Stomach (tissue), 9 donors: Measurements from ENCODE around the gene COLEC12. TPM values are rescaled to one million over a fixed set of nuclear protein-coding genes. Genes with fewer than 3 reads are reported as not detected.
A peak's percentile ranks its signal among the peaks of the same experiment; 100 is the strongest.

Experiments
- DNase-seq, 2 donors: peaks; one replicate each; pipeline versions ENCODE4 v3.0.0 to v3.0.0-alpha.2; 2013 to 2019
- H3K27ac ChIP-seq, 5 donors: fragments of 200-600 bp in 4 of 5; sonication (generic) in 4 of 5; one replicate each; pipeline ENCODE4 v1.5.1; 2013 to 2019; ENCODE audit warnings: mild to moderate bottlenecking in 1 of 5, moderate library complexity in 1 of 5
- H3K27me3 ChIP-seq, 3 donors: fragments of 200-600 bp; sonication (generic); one replicate each; pipeline ENCODE4 v1.5.1; 2017 to 2019; ENCODE audit warnings: mixed run types in 1 of 3
- H3K36me3 ChIP-seq, 4 donors: fragments of 200-600 bp; sonication (generic); 1 replicate in 3 of 4; 2 replicates in 1 of 4; pipeline ENCODE4 v1.5.1; 2016 to 2019
- H3K4me1 ChIP-seq, 4 donors: fragments of 200-600 bp; sonication (generic); one replicate each; pipeline ENCODE4 v1.5.1; 2016 to 2019
- H3K4me3 ChIP-seq, 4 donors: fragments of 200-600 bp; sonication (generic) in 3 of 4; one replicate each; pipeline ENCODE4 v1.5.1; 2016 to 2019; ENCODE audit warnings: mild to moderate bottlenecking in 1 of 4
- H3K9me3 ChIP-seq, 4 donors: fragments of 200-600 bp; sonication (generic); one replicate each; pipeline ENCODE4 v1.5.1; 2016 to 2019
- EP300 ChIP-seq: sonication (generic); formaldehyde crosslinking; IDR thresholded peaks from one replicate; pipeline ENCODE4 v1.6.1; 2017; ENCODE audit warnings: antibody characterized with exemption
- POLR2A ChIP-seq, 4 donors: fragments of 450-650 bp; IDR thresholded peaks; one replicate each; pipeline ENCODE4 v1.6.1; 2016; ENCODE audit warnings: antibody characterized with exemption in 4 of 4, control low read depth in 2 of 4, mild to moderate bottlenecking in 1 of 4, moderate library complexity in 1 of 4
- POLR2AphosphoS5 ChIP-seq, 3 donors: sonication (generic); formaldehyde crosslinking; IDR thresholded peaks; one replicate each; pipeline ENCODE4 v1.6.1; 2016; ENCODE audit warnings: antibody characterized with exemption in 3 of 3
- WGBS, 5 donors: extraction: QIAGEN DNeasy Blood & Tissue Kit in 3 of 5; methylation state at CpG; one replicate each; pipeline versions ENCODE4 v1.1.5 to v1.1.7; 2013 to 2018; 5-methylcytosine and 5-hydroxymethylcytosine counted together
- intact Hi-C: fragments of 100-400 bp; cut with DNase I; formaldehyde crosslinking; loops from one replicate; pipeline ENCODE4 v1.15.1; 2023; ENCODE audit warnings: low total_unique reads
- polyA plus RNA-seq, 3 donors: library from polyadenylated mRNA; stranded (reverse); fragments of 200-250 nt; gene quantifications; one replicate each; pipeline ENCODE4 v1.2.3, GENCODE V29; 2013
- total RNA-seq, 5 donors: library from RNA; depleted of rRNA; stranded (reverse); fragments of >200 nt; gene quantifications; one replicate each; pipeline versions ENCODE4 v1.1.0 to v1.2.3, GENCODE V29; 2014 to 2016
- TF ChIP-seq, protein P1 (sequence below), 7 experiments: fragments of 450-650 bp in 4 of 7; fragments of 200-600 bp in 3 of 7; sonication (generic) in 3 of 7; IDR thresholded peaks; one replicate each; pipeline ENCODE4 v1.5.1; 2016 to 2019; ENCODE audit warnings: antibody characterized with exemption in 7 of 7, control low read depth in 2 of 7, mild to moderate bottlenecking in 1 of 7
- donor health status: healthy with polysubstance abuse.
- donor health status: Bipolar disorder and iron deficiency.
- donor health status: healthy.

COLEC12 gene
- total and polyA plus RNA-seq, 8 donors = 1.7 to 37.5 (median 5.6) TPM

DNA sequence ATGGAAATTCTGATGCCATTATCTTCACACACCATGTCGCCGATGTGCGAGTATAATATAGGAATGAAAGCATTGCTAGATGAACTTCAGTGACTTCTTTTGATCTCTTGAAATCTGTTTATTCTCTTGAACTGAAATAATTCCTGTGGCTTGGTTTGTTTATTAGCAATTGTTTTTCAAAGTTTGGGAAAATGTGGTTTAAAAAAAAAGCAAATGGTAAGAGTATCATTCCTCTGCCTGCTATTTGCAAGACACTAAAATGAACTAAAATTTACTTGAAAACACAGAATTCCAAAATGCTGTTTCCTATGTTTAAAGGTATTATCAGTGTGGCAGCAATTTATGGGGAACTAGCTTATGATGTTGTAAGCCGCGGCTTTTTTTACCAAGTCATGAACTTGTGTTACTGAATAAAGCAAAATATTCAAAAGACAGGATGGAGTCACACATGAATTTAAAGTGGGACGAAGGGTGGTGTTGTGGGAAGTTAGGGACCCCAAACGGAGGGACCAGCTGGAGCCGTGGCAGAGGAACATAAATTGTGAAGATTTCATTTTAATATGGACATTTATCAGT, 96.4 kb downstream of the COLEC12 start:
- no peak overlapping the region for H3K27ac ChIP-seq
- WGBS, 5 donors = 77 to 91% (median 86%) methylated on average over 8 of the region's 8 CpGs
- no peak for DNase-seq
- H3K27me3 ChIP-seq = no peaks in the 10 kb centered on the region
- H3K36me3 ChIP-seq = no peaks in the 10 kb centered on the region
- H3K4me3 ChIP-seq = no peak overlapping the region
- peaks cover 0 to 9% (median 6%) of the 10 kb centered on the region in 4 donors for H3K4me1 ChIP-seq
- peaks cover 0 to 17% (median 6%) of the 10 kb centered on the region in 4 donors for H3K9me3 ChIP-seq
- intact Hi-C loops = no loop called here
- TF ChIP-seq EP300 (no peak), POLR2A (IDR thresholded peaks at IDR 0.05) (no peak), POLR2AphosphoS5 (IDR thresholded peaks at IDR 0.05) (no peak)
- TF ChIP-seq, protein P1, sequence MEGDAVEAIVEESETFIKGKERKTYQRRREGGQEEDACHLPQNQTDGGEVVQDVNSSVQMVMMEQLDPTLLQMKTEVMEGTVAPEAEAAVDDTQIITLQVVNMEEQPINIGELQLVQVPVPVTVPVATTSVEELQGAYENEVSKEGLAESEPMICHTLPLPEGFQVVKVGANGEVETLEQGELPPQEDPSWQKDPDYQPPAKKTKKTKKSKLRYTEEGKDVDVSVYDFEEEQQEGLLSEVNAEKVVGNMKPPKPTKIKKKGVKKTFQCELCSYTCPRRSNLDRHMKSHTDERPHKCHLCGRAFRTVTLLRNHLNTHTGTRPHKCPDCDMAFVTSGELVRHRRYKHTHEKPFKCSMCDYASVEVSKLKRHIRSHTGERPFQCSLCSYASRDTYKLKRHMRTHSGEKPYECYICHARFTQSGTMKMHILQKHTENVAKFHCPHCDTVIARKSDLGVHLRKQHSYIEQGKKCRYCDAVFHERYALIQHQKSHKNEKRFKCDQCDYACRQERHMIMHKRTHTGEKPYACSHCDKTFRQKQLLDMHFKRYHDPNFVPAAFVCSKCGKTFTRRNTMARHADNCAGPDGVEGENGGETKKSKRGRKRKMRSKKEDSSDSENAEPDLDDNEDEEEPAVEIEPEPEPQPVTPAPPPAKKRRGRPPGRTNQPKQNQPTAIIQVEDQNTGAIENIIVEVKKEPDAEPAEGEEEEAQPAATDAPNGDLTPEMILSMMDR (IDR thresholded peaks at IDR 0.05) = no peak

DNA sequence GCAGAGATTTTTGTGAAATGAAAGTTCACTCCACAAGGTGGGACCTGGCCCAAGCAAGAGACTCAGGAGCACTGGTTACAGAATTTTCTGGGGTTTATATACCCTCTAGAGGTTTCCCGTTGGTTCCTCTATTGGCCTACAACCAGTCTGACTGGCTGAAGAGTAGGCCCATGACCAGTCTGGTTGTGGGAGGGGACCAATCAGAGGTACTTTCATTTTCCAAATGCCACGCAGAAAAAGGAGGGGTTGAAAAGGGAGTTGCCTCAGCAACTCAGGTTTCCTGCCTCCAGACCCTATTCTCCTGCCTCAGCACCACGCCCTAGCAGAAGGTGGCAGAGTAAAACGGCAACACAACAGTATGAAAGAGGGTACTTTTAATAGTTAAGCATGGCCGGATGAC, 98.4 kb downstream of the COLEC12 start:
- Histone ChIP-seq H3K27me3 (no peaks in the 10 kb centered on the region), H3K27ac (no peak overlapping the region), H3K4me1 (peaks cover 0 to 17% (median 10%) of the 10 kb centered on the region in 4 donors), H3K36me3 (no peaks in the 10 kb centered on the region), H3K9me3 (peaks cover 0 to 17% (median 6%) of the 10 kb centered on the region in 4 donors), H3K4me3 (no peak overlapping the region)
- no peak for DNase-seq
- intact Hi-C loops = no loop called here
- TF ChIP-seq, protein P1 (IDR thresholded peaks at IDR 0.05) = no peak
- TF ChIP-seq EP300 (no peak), POLR2AphosphoS5 (IDR thresholded peaks at IDR 0.05) (no peak), POLR2A (IDR thresholded peaks at IDR 0.05) (no peak)
- 83 to 90% (median 85%) methylated on average over 5 of the region's 5 CpGs for WGBS, 5 donors

DNA sequence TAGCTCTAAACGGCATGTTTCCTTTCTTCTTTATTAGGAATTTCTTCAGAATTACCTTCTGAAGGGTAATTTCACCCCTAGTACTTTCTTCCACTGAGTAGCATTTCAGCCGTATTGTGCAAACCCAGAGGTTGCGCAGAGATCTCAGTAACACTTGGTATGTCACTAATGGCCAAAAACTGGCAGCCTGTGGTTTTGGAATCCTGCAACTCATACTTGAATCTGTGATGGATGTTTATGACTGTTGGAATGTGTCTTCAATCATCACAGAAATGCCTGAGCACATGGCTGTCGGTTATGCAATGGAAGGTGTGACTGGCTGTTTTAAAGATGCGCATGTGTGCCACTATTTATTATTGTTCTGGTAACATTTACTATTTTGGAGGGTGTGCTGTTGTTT, 100.0 kb downstream of the COLEC12 start:
- TF ChIP-seq POLR2AphosphoS5 (IDR thresholded peaks at IDR 0.05) (peak in 1 of 3 donors; percentile 27), EP300 (no peak)
- H3K9me3 ChIP-seq = peaks cover 0 to 17% (median 6%) of the 10 kb centered on the region in 4 donors
- 79 to 83% (median 80%) methylated on average over 5 of the region's 5 CpGs for WGBS, 5 donors
- peak in 1 of 2 donors; percentile 25 for DNase-seq
- peaks cover 11 to 33% (median 24%) of the 10 kb centered on the region in 4 donors for H3K4me1 ChIP-seq
- intact Hi-C loops = no loop called here
- no peaks in the 10 kb centered on the region for H3K27me3 ChIP-seq
- H3K4me3 ChIP-seq = no peak overlapping the region
- H3K27ac ChIP-seq = no peak overlapping the region
- H3K36me3 ChIP-seq = no peaks in the 10 kb centered on the region

DNA sequence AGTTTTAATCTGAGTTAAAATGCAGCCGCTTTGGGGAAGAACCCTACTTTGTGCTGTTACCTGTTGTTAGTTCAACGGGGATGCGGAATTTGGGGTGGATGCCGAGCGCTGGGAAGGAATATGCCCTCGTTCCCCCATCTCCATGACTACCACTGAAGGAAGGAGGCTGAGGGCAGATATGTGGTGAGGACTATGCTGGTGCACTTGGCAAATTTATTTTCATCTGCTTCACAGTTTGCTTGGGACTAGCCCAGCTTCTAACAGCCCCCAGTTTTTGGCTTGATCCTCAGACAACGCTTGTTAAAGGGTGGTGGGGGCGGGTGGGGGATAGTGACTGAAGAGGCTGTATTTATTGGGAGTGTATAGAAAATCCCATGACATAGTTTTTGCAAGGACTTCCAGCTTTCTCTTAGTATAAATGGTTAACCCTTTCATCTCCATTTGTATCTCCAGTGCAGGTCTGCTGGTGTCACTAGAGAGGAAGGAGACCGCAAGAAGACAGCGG, 100.8 kb downstream of the COLEC12 start:
- DNase-seq = peak in 1 of 2 donors; percentile 28

More for the DNA sequence above, 100.8 kb downstream of the COLEC12 start:
- H3K27ac ChIP-seq = peak overlapping the region in 1 of 5 donors; percentile 29
- WGBS, 5 donors = 52 to 71% (median 61%) methylated on average over 10 of the region's 10 CpGs
- intact Hi-C loops = no loop called here
- TF ChIP-seq, protein P1 (IDR thresholded peaks at IDR 0.05) = no peak
- TF ChIP-seq POLR2AphosphoS5 (IDR thresholded peaks at IDR 0.05) = no peak
- no peak for TF ChIP-seq EP300
- no peak for TF ChIP-seq POLR2A (IDR thresholded peaks at IDR 0.05)
- no peak overlapping the region for H3K4me3 ChIP-seq
- H3K27me3 ChIP-seq = no peaks in the 10 kb centered on the region
- H3K4me1 ChIP-seq = peaks cover 19 to 40% (median 30%) of the 10 kb centered on the region in 4 donors
- peaks cover 0 to 10% (median 2%) of the 10 kb centered on the region in 4 donors for H3K9me3 ChIP-seq
- H3K36me3 ChIP-seq = no peaks in the 10 kb centered on the region
